IPS-20b (cell line): ENCODE results near the gene PCGF3.
"Not testable (repeated sequence)": the region's sequence is repeated elsewhere in the genome, so short reads cannot be mapped to it uniquely, and the experiment has no call there.

ENCODE experiments used
- H3K27ac ChIP-seq: one replicate; pipeline ENCODE4 v1.5.1; 2013; ENCODE audit warnings: low read length
- H3K27me3 ChIP-seq: 2 replicates; pipeline ENCODE4 v1.6.1; 2013; ENCODE audit warnings: mild to moderate bottlenecking, low read length, inconsistent platforms; ENCODE audit not compliant: insufficient read depth
- H3K36me3 ChIP-seq: 2 replicates; pipeline ENCODE4 v1.6.1; 2013; ENCODE audit warnings: low read depth, mild to moderate bottlenecking, inconsistent platforms, low read length, moderate library complexity; ENCODE audit not compliant: insufficient read depth
- H3K4me1 ChIP-seq: 2 replicates; pipeline ENCODE4 v1.6.1; 2013; ENCODE audit warnings: mild to moderate bottlenecking, control low read depth, inconsistent platforms, low read length, moderate library complexity; ENCODE audit not compliant: insufficient read depth
- H3K4me3 ChIP-seq: 2 replicates; pipeline ENCODE4 v1.5.1; 2013; ENCODE audit warnings: mild to moderate bottlenecking, low read length, inconsistent platforms
- H3K9ac ChIP-seq: 2 replicates; pipeline ENCODE4 v1.6.1; 2013; ENCODE audit warnings: low read depth, mild to moderate bottlenecking, inconsistent platforms, low read length, moderate library complexity
- H3K9me3 ChIP-seq: 2 replicates; pipeline ENCODE4 v1.6.1; 2013; ENCODE audit warnings: mild to moderate bottlenecking, low read depth, low read length, inconsistent platforms; ENCODE audit not compliant: insufficient read depth

PCGF3 gene

DNA sequence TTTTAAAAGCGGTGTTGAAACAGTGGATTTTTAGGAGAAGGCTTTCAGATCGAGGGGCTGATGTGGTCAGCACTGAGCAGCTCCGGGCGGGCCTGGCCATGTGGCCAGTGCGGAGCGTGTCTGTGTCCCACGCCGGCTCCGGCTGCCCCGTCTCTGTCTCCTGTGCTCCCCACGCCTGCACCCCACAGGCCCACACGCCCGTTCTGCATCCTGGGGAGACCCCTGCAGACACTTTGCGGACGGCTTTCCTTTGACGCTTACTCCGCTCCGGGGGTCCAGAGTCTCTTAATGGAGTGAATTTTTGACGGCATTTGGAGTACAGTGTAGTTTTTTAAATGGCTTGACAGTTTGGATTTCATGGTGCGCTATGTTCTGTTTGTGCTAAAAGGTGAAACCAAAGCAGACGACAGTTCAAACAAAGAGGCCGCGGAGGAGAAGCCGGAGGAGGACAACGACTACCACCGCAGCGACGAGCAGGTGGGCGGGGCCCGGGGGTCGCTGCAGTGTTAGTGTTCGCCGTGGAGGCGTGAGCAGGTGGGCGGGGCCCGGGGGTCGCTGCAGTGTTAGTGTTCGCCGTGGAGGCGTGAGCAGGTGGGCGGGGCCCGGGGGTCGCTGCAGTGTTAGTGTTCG lies 38.7 kb downstream of the PCGF3 start:
- H3K36me3 ChIP-seq, result peaks cover 36% of the 10 kb centered on the region
- H3K9me3 ChIP-seq, result no peaks in the 10 kb centered on the region

DNA sequence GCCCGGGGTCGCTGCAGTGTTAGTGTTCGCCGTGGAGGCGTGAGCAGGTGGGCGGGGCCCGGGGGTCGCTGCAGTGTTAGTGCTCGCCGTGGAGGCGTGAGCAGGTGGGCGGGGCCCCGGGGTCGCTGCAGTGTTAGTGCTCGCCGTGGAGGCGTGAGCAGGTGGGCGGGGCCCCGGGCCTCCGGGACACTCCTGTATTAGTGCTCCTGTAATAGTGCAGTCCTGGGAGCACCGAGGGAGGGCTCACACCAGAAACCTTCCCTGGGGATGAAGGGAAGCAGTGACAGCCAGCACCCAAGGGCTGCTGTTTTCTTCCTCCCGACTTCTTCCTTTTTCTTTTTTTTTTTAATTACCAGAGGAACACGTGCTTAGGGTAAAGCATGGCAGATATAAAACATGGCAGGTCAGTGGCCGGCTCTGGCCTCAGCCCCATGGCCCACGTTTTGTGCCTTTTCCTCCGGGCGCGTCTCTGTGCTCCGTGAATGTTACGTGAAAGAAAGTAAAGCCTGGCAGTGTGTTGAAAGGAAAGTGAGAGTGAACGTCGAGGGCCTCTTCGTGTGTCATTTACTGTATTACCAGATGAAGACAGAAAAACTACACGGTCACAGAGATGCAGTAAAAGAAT lies 42.0 kb downstream of the PCGF3 start:
- Histone ChIP-seq H3K36me3 (peaks cover 32% of the 10 kb centered on the region), H3K27me3 (no peaks in the 10 kb centered on the region), H3K9me3 (no peaks in the 10 kb centered on the region), H3K4me3 (no peak overlapping the region), H3K9ac (no peak overlapping the region), H3K27ac (no peak overlapping the region), H3K4me1 (no peaks in the 10 kb centered on the region)

More for the DNA sequence above, 38.7 kb downstream of the PCGF3 start:
- no peak overlapping the region for H3K27ac ChIP-seq
- H3K27me3 ChIP-seq, result no peaks in the 10 kb centered on the region
- no peaks in the 10 kb centered on the region for H3K4me1 ChIP-seq
- no peak overlapping the region for H3K9ac ChIP-seq
- no peak overlapping the region for H3K4me3 ChIP-seq

DNA sequence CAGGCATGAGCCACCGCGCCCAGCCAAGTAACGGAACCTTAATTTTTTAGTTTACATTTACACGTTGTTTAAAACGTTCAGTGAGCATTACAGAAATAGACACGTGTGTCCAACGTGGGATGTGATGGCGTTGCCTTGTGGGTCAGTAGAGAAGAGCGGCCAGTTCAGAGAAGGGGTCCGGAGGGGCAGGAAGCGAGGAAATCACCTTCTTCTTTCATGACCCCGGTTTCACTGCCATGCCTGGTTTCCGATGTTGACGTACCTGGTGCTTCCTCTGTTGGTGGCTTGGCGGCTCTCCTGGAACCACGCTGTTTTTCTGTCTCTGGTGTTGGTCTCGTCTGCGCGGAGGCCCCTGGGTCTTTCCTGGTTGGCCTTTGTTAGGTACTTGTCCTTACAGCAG lies 42.8 kb downstream of the PCGF3 start:
- Histone ChIP-seq H3K27ac (no peak overlapping the region), H3K9me3 (no peaks in the 10 kb centered on the region), H3K9ac (no peak overlapping the region), H3K27me3 (no peaks in the 10 kb centered on the region), H3K4me3 (no peak overlapping the region), H3K4me1 (no peaks in the 10 kb centered on the region), H3K36me3 (peaks cover 34% of the 10 kb centered on the region)

DNA sequence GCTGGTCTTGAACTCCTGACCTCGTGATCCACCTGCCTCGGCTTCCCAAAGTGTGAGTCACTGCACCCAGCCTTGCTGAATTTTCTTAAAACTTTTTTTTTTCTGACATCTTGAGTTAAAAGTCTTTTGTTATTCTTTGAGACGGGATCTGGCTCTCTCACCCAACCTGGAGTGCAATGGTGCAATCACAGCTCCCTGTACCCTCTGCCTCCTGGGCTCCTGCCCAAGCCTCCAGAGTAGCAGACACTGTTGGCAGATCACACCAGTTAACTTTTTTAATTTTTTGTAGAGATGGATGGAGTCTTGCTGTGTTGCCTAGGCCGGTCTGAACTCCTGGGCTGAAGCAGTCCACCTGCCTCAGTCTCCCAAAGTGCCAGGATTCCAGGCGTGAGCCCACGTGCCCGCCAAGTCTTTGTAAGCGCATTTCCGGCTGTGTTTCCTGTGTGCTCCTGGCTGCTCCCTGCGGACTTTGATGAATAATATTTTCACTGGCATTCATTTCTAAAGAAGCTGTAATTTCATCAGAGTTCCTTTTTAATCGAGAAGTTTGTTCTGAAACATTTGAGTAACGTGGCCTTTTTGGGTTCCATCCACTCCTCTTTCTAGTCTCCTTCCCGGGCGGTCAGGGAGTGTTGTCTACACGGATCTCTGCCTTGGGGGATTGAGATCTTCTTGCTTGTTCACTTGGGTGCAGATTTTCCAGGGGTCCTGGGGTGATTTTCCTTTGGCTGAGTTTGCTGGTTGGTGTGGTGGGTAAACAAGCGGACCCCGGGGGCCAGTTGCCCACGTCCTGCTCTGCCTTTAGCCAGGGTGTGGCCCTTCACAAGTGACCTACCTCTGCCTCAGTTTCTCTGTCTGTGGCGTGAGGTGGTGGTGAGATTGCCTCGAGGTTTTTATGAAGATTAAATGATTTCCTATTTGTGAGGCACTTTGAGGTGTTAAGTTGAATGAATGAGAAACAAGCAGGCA lies 44.4 kb downstream of the PCGF3 start:
- H3K9me3 ChIP-seq, result no peaks in the 10 kb centered on the region
- peaks cover 39% of the 10 kb centered on the region for H3K36me3 ChIP-seq
- no peaks in the 10 kb centered on the region for H3K27me3 ChIP-seq
- H3K4me3 ChIP-seq, result no peak overlapping the region
- H3K4me1 ChIP-seq, result no peaks in the 10 kb centered on the region
- H3K9ac ChIP-seq, result no peak overlapping the region
- H3K27ac ChIP-seq, result no peak overlapping the region

DNA sequence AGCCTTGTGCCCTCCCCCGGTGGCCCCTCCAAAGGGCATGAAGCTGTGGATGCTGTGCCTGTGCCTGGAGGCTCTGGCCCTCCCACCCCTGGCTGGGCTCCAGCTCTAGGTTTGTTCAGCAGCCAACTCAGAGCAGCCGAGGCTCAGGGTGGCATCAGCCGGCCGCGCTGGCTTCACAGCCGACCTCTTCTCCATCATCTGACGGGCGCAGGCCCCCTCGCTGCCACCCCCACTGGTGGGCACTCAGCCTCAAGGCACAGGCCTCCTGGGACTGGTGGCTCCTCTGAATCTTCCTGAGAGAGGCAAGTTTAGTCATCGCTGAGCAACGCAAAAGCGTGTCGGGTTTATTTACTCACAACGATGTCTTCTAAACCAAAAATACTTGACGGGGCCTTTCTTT lies 46.0 kb downstream of the PCGF3 start:
- Histone ChIP-seq H3K27ac (no peak overlapping the region), H3K4me1 (no peaks in the 10 kb centered on the region), H3K27me3 (no peaks in the 10 kb centered on the region), H3K9ac (no peak overlapping the region), H3K36me3 (peaks cover 46% of the 10 kb centered on the region), H3K4me3 (no peak overlapping the region), H3K9me3 (no peaks in the 10 kb centered on the region)

DNA sequence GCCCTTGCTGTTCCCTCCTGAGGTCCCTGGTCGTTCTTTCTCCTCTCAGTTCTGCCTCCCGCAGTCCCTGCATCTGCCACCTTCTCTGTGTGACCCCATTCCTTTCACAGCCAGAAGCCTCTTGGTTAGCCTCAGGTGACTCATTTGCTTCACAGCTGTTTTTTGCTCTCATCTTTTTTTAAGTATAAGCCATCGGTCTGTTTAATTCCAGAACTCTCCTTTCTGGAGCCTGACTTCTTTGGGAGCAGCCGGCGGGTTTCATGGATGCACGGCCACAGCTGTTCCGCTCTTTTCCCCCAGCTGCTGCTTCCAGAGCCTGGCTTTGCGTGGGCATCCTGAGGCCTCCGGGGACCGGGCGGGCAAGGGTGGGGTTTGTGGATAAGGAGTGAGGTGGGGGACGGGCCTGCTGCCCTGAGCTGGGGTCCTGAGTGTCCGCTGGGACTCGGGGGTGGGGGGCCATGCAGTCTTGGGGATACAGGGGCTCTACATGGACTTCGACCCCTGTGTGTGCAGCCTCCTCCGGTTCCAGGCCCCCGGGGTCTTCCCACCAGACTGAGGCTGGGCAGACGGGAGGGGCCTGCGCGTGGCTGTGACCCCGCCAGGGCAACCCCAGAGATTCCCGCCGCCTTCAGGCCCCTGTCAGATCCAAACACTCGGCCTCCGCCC lies 46.7 kb downstream of the PCGF3 start:
- H3K9me3 ChIP-seq, result no peaks in the 10 kb centered on the region
- no peak overlapping the region for H3K27ac ChIP-seq
- no peak overlapping the region for H3K4me3 ChIP-seq
- no peaks in the 10 kb centered on the region for H3K4me1 ChIP-seq
- no peaks in the 10 kb centered on the region for H3K27me3 ChIP-seq
- no peak overlapping the region for H3K9ac ChIP-seq
- H3K36me3 ChIP-seq, result peaks cover 53% of the 10 kb centered on the region

DNA sequence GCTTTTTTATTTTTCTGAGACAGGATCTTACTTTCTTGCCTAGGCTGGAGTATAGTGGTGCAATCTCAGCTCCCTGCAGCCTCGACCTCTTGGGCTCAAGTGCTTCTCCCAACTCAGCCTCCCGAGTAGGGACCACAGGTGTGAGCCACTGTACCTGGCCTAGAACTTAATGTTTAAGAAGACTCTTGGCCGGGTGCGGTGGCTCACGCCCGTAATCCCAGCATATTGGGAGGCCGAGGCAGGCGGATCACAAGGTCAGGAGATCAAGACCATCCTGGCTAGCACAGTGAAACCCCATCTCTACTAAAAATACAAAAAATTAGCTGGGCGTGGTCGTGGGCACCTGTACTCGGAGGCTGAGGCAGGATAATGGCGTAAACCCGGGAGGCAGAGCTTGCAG lies 47.6 kb downstream of the PCGF3 start:
- not testable (repeated sequence) for H3K27me3 ChIP-seq, H3K9ac ChIP-seq, H3K27ac ChIP-seq, H3K4me3 ChIP-seq, H3K4me1 ChIP-seq, H3K9me3 ChIP-seq
- H3K36me3 ChIP-seq, result peaks cover 50% of the 10 kb centered on the region

DNA sequence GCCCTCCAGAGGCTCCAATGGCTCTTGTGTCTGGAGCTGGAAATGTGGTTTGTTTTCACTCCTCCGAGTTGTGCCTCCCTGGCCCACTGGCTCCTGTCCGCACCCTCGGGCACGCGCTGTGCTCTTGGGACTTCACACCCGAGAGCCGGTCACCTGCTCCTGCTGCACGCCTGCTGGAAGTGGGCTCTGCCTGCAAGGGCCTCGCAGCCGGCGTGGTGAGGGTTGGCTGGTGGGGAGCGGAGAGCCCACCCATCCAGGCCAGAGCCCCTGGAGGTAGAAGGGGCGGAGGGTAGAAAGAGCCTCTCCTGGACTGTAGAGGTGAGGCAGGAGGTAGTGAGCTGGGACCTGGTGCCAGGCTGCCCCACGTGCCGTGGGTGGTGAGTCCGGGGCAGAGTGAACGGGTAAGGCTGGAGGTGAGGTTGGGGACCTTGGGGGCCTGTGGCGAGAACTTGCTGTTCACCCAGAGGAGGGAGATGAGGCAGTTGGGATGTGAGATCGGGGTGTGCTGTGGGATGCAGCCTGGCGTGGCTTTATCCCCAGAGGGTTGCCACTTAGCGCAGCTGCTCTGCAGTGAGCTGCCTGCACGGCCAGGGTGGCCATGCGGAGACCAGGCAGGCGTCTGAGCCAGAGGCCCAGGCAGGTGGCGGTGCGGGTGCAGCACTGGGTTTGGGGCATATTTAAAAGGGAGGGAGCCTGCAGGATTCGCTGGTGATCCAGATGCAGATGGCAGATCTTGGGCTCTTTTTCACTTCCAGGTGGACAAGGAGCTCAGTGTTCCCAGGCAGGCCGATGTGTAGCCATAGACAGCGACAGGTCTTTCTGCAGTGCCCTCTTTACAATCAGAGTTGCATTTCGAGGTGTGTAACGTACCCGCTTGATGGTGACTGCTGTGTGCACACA lies 48.8 kb downstream of the PCGF3 start:
- H3K9me3 ChIP-seq, result no peaks in the 10 kb centered on the region
- no peak overlapping the region for H3K9ac ChIP-seq
- H3K36me3 ChIP-seq, result peaks cover 44% of the 10 kb centered on the region
- H3K27me3 ChIP-seq, result no peaks in the 10 kb centered on the region
- H3K4me1 ChIP-seq, result no peaks in the 10 kb centered on the region
- H3K4me3 ChIP-seq, result no peak overlapping the region
- H3K27ac ChIP-seq, result no peak overlapping the region

DNA sequence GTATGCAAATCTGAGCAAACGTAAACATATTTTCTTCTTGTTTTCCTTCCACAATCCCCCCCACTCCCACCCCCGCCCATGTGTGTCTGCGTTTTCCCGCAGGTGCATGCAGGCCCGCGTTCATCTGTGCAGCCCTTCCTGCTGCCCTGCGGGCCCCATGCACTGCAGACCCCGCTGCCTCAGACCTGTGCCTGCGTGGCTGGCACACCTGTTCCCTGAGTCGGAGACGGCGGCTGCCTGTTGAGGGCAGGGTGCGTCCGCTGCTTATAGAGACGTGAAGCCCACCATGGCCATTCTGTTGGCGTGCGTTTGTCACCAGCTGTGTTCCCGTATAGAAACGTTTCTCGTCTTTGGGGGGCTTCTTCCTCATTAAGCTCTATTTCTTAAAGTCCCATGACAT lies 51.5 kb downstream of the PCGF3 start:
- Histone ChIP-seq H3K4me1 (no peaks in the 10 kb centered on the region), H3K27ac (no peak overlapping the region), H3K4me3 (no peak overlapping the region), H3K36me3 (peaks cover 52% of the 10 kb centered on the region), H3K9me3 (no peaks in the 10 kb centered on the region), H3K9ac (no peak overlapping the region), H3K27me3 (no peaks in the 10 kb centered on the region)

DNA sequence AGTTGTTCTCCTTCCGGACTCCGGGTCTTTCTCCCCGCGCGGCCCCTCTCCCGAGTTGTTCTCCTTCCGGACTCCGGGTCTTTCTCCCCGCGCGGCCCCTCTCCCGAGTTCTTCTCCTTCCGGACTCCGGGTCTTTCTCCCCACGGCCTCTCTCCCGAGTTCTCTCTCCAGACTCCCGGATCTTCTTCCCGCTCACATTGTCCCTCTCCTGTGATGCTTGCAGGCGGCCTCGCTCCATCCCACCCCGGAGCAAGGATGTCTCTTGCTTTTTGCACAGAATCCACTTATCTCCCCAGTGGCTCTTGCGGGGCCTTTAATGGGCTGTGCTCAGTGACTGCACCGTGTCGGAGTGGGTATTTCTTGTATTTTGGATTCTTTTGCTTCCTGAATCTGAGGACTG lies 54.2 kb downstream of the PCGF3 start:
- not testable (repeated sequence) for H3K9ac ChIP-seq, H3K9me3 ChIP-seq, H3K4me3 ChIP-seq, H3K27ac ChIP-seq, H3K27me3 ChIP-seq, H3K4me1 ChIP-seq
- peaks cover 67% of the 10 kb centered on the region for H3K36me3 ChIP-seq

DNA sequence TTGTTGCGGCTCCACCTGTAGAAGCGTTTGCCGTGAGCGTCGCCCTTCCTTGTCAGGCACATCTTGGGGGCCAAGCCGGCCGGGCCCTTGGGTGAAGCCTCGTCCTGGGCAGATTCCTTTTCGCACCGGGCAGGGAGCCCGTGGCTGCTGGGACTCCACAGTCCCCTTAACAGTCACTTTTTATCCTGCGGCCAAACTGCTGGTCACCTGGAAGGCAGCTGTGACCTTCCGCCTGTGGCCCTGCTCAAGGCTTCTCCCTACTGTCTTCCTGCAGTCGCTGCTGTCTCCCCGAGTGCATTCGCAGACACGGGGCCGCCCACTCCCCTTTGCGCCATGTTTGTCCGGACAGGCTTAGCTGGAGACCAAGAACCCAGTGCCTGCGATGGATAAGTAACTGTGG lies 55.0 kb downstream of the PCGF3 start:
- no peak overlapping the region for H3K27ac ChIP-seq
- no peaks in the 10 kb centered on the region for H3K4me1 ChIP-seq
- H3K9ac ChIP-seq, result no peak overlapping the region
- H3K27me3 ChIP-seq, result no peaks in the 10 kb centered on the region
- no peaks in the 10 kb centered on the region; the same call in 1 of the 2 replicates for H3K9me3 ChIP-seq
- H3K36me3 ChIP-seq, result peaks cover 68% of the 10 kb centered on the region
- no peak overlapping the region for H3K4me3 ChIP-seq
